ENCODE results near the gene PTPRD.

The PTPRD gene

DNA sequence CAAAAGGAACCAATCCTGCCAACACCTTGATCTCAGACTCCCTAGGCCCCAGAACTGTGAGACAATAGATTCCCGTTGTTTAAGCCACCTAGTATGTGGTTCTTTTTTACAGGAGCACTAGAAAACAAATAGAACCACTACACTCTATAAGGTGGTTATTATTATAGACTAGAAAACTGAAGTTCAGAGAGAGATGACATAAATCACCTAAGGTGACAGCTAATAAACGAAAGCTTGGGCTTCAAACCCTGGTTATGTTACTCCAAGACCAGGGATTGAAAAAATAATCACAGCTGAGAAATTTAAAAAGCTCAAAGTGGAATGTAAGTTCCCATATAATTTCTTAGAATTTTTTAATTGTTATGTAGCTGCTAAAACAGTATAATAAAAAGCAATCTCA lies 2097.1 kb downstream of the PTPRD start:
- no peak for DNase-seq (ENCODE audit: low spot score)

GRCh38 chr9:8514760-8515159 lies 2098.0 kb downstream of the PTPRD start:
- DNase-seq (ENCODE audit: low spot score): no peak

DNA sequence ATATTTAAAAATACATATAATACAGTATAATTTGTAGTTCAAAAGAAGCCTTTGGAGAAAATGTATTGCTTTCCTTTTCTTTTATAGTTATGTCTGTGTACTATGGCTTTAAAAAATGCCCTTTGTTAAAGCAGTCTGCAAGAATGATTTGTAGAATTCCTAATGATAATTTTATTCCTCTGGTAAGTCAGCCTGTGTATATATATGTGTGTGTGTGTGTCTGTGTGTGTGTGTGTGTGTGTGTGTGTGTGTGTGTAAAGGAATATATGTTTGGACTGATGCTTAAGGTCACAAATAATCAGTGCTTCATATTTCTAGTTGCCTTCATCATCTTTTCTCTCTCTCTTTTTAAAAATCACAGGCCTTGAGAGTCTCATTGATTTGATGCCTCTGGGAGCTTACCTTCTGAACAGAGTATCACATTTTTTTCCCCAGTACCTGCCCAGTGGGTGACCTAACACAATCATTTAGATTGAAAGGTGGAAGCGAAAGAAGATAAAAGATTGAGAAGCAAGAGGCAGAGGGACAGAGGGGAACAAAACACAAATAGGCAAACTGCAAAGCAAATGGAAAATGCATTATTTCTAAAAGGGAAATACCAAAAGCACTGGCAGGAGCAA lies 2104.0 kb downstream of the PTPRD start:
- no peak for DNase-seq (ENCODE audit: low spot score)

DNA sequence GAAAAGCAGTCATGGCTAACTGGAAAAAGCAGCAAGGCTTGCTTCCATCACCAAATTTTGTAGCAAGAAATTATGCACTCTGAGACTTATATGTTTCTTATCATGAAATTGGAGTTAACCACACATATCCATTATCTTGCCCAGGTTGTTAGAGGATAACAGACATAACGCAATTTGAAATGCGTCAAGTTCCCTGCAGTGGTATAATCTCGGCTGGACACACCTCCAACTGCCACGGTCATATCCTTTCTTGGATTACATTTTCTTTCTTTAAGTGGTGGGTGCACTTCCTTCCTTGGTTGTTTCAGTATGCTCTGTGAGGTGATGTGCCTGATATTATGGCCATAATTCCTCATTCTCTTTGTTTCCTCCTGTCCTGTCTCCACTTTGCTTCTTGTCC lies 2118.2 kb downstream of the PTPRD start:
- DNase-seq (ENCODE audit: low spot score): no peak

- no peak for DNase-seq (ENCODE audit: low spot score)
These were observed 2120.1 kb downstream of the PTPRD start for GRCh38 chr9:8492679-8493078.

DNA sequence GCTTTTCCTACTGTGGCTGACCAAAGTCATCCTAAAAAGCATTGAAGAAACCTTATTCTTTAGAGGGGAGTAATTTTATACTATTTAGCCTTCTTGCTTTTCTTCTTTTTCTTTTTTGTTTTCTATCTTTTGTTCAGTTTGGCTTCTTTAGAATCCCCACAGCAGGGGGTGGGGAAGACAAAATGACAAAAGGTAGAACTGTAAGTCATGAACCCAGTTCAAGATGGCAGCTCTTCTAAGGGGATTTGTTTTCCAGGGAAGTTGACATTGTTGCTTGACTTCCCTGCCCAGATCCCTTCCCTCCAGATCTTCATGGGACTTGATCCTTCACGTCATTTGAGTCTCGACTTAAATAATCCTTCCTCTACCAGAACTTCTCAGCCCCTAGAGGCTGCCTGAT lies 2120.8 kb downstream of the PTPRD start:
- DNase-seq (ENCODE audit: low spot score): no peak

GRCh38 chr9:8491563-8491962 lies 2121.2 kb downstream of the PTPRD start:
- no peak for DNase-seq (ENCODE audit: low spot score)

DNA sequence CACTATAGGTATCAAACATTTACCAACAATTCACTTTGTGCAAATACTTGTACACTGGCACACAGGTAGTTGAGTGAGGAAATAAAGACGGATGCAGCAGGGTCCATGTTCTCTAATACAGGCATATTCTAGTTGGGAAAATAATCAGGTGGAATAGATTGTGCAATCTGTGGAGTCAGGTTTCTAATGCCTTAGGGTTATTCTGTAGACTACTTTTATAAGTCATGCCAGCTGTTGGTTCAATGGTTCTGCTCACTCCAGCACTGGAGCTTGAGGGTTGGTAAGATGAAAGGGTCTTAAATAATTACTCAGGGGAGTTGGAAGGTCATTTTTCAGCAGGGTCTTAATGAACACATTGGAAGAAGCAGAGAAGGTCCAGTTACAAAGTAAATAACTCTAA lies 2123.0 kb downstream of the PTPRD start:
- DNase-seq (ENCODE audit: low spot score): no peak

DNA sequence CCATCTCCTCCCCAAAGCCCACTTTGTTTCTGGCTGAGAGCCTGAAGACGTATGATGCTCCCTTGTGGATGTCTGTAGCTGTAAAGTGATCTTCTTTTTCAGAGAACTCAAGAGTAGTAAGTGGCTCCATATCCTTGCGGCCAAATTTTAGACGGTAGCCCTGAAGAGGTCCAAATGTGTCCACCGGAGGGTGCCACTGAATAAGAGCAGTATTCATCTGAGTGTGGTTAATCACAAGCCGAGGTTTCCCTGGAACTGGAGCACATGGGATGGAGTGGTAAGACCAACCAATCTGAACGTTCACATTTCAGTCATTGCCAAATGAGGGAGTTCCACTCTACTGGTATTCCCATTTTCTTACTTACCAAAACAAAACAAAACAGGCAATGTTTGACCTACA lies 2126.7 kb downstream of the PTPRD start:
- no peak for DNase-seq (ENCODE audit: low spot score)

DNA sequence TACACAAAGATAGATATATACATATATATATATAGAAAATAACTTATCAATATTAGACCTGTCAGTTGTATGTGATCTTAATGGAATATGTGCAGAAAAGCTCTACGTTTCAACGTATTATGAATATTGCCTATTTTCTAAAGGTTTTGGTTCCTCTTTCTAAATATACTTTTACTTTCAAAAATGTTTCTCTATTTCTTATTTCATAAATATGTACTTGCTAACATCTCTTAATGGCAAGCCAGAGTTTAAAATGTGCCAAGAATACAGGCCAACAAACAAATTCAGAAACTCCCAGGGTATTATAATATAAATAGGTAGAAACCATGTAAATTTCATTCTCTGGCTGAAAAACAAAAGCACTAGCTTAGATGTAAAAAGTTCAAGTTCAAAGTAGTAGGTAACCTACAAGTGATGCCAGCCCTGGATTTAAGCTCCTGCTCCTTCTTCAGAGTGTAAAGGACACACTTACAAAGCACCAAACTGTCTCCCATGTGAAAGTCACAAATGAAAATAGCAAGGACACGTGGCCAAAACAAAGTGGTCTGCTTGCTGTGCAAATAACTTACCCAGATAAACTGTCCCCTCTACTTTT lies 2128.1 kb downstream of the PTPRD start:
- no peak for DNase-seq (ENCODE audit: low spot score)

GRCh38 chr9:8477450-8477849 lies 2135.4 kb downstream of the PTPRD start:
- no peak for DNase-seq (ENCODE audit: low spot score)

DNA sequence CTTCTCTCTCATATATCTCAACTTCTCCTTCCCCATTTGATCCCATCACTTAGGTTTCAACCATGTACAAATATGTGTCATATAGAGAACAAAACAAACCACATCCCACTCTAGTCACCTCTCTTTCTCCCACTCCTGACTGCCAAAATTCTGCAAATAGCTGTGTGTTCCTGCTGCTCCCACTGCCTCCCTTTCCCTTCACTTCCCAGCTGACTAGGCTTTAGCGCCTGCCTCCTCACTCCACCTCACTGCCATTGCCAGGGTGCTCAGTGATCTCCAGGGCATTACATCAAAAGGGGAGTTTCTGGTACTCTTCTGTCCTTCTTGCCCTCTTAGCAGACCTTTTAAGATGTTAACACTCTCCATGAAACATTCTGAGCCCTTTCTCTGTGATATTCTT lies 2137.9 kb downstream of the PTPRD start:
- no peak for DNase-seq (ENCODE audit: low spot score)

GRCh38 chr9:8473244-8474020 lies 2139.4 kb downstream of the PTPRD start:
- no peak for DNase-seq (ENCODE audit: low spot score)

GRCh38 chr9:8468045-8468637 lies 2144.7 kb downstream of the PTPRD start:
- no peak for DNase-seq (ENCODE audit: low spot score)

DNA sequence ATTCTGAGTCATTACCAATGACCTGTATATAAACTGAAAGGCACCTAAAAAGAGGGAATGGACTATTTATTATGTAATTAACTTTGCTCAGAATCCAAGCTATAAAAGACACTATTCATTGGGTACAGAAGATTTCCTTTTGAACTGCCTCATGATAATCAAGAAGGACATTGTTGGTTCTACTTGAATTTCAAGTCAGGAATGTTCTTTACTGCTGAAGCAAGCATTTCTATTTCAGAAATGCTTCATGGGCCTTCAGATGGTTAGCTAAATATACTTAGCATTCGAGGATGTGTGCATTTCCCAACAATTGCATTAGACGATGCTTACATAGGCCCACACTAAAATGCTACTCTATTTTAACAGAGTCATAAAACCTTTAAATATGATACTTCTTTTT lies 2155.0 kb downstream of the PTPRD start:
- no peak for DNase-seq (ENCODE audit: low spot score)

DNA sequence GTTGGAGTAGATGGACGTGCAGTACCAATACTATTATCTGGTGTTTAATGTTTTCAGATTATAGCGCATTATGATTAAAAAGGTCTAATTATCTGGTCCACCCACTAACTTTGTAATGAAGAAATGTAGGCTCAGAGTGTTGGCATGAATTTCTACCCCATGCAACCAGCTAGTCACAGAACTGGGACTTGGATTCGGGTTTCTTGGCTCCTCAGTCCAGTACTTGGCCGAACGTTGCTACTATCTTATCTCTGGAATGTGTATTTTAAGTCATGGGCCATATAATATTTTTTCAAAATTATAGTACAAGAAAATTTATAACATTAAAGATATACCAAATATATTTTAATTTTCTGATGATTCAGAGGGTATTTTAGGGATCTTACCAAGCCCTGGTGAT lies 2155.7 kb downstream of the PTPRD start:
- no peak for DNase-seq (ENCODE audit: low spot score)

- no peak for DNase-seq (ENCODE audit: low spot score)
These were observed 2156.5 kb downstream of the PTPRD start for GRCh38 chr9:8456344-8456743.

DNA sequence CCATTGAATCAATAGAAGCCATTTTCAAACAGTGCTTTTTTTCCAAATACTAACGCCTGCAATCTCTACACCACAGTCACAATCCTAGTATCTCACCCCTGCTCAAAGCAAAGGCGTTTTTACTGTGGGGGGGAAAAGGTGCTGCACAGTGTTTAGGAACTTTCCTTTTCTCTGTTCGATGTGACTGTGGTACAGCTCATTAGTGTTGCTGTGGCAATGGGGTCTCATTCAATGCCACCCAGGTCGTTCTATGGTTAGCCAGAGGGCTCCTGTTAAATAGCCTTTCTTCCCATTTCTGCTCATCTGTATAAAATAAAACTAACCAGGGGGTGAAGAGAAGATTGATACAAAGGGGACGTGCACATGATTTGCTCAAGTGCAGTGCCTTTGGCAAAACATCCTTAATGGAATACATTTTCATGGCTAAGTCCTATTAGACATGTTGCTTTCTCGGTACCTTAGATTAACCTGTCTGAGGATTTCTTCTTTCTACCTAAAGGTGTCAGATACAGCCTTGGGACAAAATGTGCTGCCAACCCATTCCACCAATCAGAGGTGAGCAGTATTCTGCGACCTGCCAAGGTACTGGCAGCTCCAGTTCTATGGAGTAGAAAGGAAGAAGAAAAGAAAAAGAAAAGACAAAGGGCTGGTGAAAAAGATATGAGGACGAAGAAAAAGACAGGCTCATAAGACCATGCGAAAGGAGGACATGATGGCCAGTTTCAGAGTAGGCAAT lies 2161.8 kb downstream of the PTPRD start:
- DNase-seq (ENCODE audit: low spot score): no peak

DNA sequence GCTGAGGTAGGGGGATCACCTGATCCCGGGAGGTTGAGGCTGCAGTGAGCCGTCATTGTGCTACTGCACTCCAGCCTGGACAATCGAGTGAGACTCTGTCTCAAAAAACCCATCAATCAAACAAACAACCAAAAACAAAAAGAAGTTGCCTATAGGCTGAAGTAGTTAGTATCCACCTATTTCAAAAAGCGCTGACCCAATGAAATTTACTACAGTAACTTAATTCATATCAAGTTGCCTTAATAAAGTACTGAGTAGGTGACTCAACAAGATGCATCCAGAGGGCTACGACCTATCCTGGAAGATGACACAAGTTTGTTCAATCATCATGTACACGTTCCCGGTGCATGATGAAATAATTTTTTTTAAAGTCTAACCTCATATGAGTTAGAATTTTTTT lies 2164.6 kb downstream of the PTPRD start:
- DNase-seq (ENCODE audit: low spot score): no peak

DNA sequence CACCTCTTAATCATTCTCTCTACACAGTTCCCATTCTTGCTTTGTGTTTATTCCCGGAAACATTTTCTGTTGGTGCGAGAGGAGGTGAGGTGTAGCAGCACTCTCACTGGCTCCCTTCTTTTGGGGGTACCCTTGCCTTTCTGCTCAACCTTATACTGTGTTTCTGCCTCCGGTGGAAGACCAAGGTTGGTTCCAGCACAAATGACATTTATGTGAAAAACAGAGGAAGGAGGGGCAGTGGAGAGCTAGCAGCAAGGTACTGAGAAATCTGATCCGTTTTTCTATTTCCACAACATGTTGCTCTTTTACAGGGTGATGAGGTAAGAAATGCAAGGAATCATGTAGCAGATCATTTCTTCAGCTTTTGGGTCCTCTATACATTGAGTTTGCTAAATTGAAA lies 2165.2 kb downstream of the PTPRD start:
- no peak for DNase-seq (ENCODE audit: low spot score)

DNA sequence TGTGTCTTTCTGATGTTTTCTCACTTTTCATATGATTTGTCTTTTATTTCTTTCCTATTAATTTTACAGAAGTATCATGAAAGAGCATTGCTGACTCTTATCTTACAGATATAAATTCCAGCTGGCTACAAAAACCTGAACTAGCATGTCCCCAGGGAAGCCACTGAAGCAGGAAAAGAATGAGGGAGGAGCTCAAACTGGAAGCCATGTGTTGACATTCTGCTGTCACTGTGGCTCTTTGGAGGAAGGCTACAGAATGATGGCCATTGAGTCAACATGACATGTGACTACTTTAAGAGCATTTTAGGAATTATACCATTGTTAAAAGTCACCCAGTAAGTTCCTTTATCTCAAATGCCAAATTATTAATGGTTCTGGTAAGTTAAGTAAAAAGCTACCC lies 2174.9 kb downstream of the PTPRD start:
- no peak for DNase-seq (ENCODE audit: low spot score)

- no peak for DNase-seq (ENCODE audit: low spot score)
These were observed 2175.5 kb downstream of the PTPRD start for GRCh38 chr9:8437259-8437658.

- DNase-seq (ENCODE audit: low spot score): no peak
These were observed 2176.0 kb downstream of the PTPRD start for GRCh38 chr9:8436786-8437185.
